Measurements from ENCODE around the gene EDARADD. TPM values are rescaled to one million over a fixed set of nuclear protein-coding genes. Genes with fewer than 3 reads are reported as not detected.
"Not testable (repeated sequence)": the region's sequence is repeated elsewhere in the genome, so short reads cannot be mapped to it uniquely, and the experiment has no call there.

The EDARADD gene
- total RNA-seq, 1 donor from 2014 or later, result 1.4 TPM

- Histone ChIP-seq H4K20me1 (ENCODE audit: low read depth) (no peaks in the 10 kb centered on the region), H3K9ac (no peak overlapping the region), H3K4me1 (peaks cover 8% of the 10 kb centered on the region), H3K4me2 (no peak overlapping the region), H3K9me3 (ENCODE audit: low read depth) (no peaks in the 10 kb centered on the region), H3K36me3 (no peaks in the 10 kb centered on the region), H3K27ac (no peak overlapping the region), H3K27me3 (no peaks in the 10 kb centered on the region), H3F3A (ENCODE audit: low read depth) (no peaks in the 10 kb centered on the region), H2AFZ (replicated peaks) (no peak overlapping the region), H3K4me3 (no peak overlapping the region), H3K79me2 (ENCODE audit: low read depth) (no peaks in the 10 kb centered on the region)
- peaks cover 11% of the 10 kb centered on the region for H3K4me1 Mint-ChIP-seq
- no peak for DNase-seq (ENCODE audit: low spot score)
- TF ChIP-seq CTCF (IDR thresholded peaks at IDR 0.05) (no peak), EZH2 (IDR thresholded peaks at IDR 0.05) (no peak), EZH2phosphoT487 (IDR thresholded peaks at IDR 0.05) (no peak)
- no peak overlapping the region for H3K4me3 Mint-ChIP-seq
- H3K27ac Mint-ChIP-seq, result no peak overlapping the region
- no peaks in the 10 kb centered on the region for H3K9me3 Mint-ChIP-seq
- H3K27me3 Mint-ChIP-seq (ENCODE audit: insufficient read depth, low read depth), result peaks cover 12% of the 10 kb centered on the region
- peaks cover 4% of the 10 kb centered on the region for H3K36me3 Mint-ChIP-seq
Observed at GRCh38 chr1:236480758-236481436, 86.8 kb downstream of the EDARADD start.

- Histone ChIP-seq H2AFZ (replicated peaks) (no peak overlapping the region), H3K9ac (no peak overlapping the region), H3K9me3 (ENCODE audit: low read depth) (no peaks in the 10 kb centered on the region), H3F3A (ENCODE audit: low read depth) (no peaks in the 10 kb centered on the region), H4K20me1 (ENCODE audit: low read depth) (no peaks in the 10 kb centered on the region), H3K36me3 (no peaks in the 10 kb centered on the region), H3K4me1 (peaks cover 8% of the 10 kb centered on the region), H3K4me3 (no peak overlapping the region), H3K27ac (no peak overlapping the region), H3K79me2 (ENCODE audit: low read depth) (no peaks in the 10 kb centered on the region), H3K4me2 (no peak overlapping the region), H3K27me3 (no peaks in the 10 kb centered on the region)
- Mint-ChIP-seq H3K4me1 (peaks cover 15% of the 10 kb centered on the region), H3K4me3 (no peak overlapping the region), H3K9me3 (no peaks in the 10 kb centered on the region), H3K27me3 (ENCODE audit: insufficient read depth, low read depth) (peaks cover 8% of the 10 kb centered on the region), H3K36me3 (peaks cover 4% of the 10 kb centered on the region), H3K27ac (no peak overlapping the region)
- TF ChIP-seq EZH2 (IDR thresholded peaks at IDR 0.05) (no peak), EZH2phosphoT487 (IDR thresholded peaks at IDR 0.05) (no peak), CTCF (IDR thresholded peaks at IDR 0.05) (no peak)
- no peak for DNase-seq (ENCODE audit: low spot score)
Observed at GRCh38 chr1:236484310-236484971, 90.4 kb downstream of the EDARADD start.

GRCh38 chr1:236486356-236487002 is 92.4 kb downstream of the EDARADD start:
- Histone ChIP-seq H3K27me3 (no peaks in the 10 kb centered on the region), H3F3A (ENCODE audit: low read depth) (no peaks in the 10 kb centered on the region), H3K27ac (no peak overlapping the region), H3K79me2 (ENCODE audit: low read depth) (no peaks in the 10 kb centered on the region), H4K20me1 (ENCODE audit: low read depth) (no peaks in the 10 kb centered on the region), H3K36me3 (no peaks in the 10 kb centered on the region), H3K4me1 (no peaks in the 10 kb centered on the region), H3K4me3 (no peak overlapping the region), H3K9me3 (ENCODE audit: low read depth) (no peaks in the 10 kb centered on the region), H2AFZ (replicated peaks) (no peak overlapping the region), H3K4me2 (no peak overlapping the region), H3K9ac (no peak overlapping the region)
- peaks cover 2% of the 10 kb centered on the region for H3K27me3 Mint-ChIP-seq (ENCODE audit: insufficient read depth, low read depth)
- no peak overlapping the region for H3K4me3 Mint-ChIP-seq
- TF ChIP-seq EZH2phosphoT487 (IDR thresholded peaks at IDR 0.05) (no peak), CTCF (IDR thresholded peaks at IDR 0.05) (no peak), EZH2 (IDR thresholded peaks at IDR 0.05) (no peak)
- H3K4me1 Mint-ChIP-seq, result peaks cover 7% of the 10 kb centered on the region
- peaks cover 4% of the 10 kb centered on the region for H3K36me3 Mint-ChIP-seq
- no peaks in the 10 kb centered on the region for H3K9me3 Mint-ChIP-seq
- DNase-seq (ENCODE audit: low spot score), result no peak
- H3K27ac Mint-ChIP-seq, result no peak overlapping the region

GRCh38 chr1:236489161-236489560 is 95.1 kb downstream of the EDARADD start:
- not testable (repeated sequence) for H3K4me2 ChIP-seq; H4K20me1 ChIP-seq (ENCODE audit: low read depth); H3K4me1 Mint-ChIP-seq; H3K27ac Mint-ChIP-seq; H3K27me3 ChIP-seq; H3K36me3 ChIP-seq; H3K9ac ChIP-seq; H3K36me3 Mint-ChIP-seq; DNase-seq (ENCODE audit: low spot score); H3K79me2 ChIP-seq (ENCODE audit: low read depth); H3K9me3 Mint-ChIP-seq; H2AFZ ChIP-seq (replicated peaks); H3K27me3 Mint-ChIP-seq (ENCODE audit: insufficient read depth, low read depth); H3K9me3 ChIP-seq (ENCODE audit: low read depth); H3K4me3 Mint-ChIP-seq; H3K4me3 ChIP-seq; H3K4me1 ChIP-seq; H3F3A ChIP-seq (ENCODE audit: low read depth); H3K27ac ChIP-seq

Data from neural progenitor cell (in vitro differentiated cells).